ENCODE measurements around the gene MDFI.

MDFI gene

GRCh38 chr6:41648921-41649320, 10.7 kb downstream of the MDFI start:
- Histone ChIP-seq H3K9me3 (no peaks in the 10 kb centered on the region), H3K36me3 (no peaks in the 10 kb centered on the region), H3K4me3 (ENCODE audit: low read depth in 1 of 2, low read length in 1 of 2) (no peak overlapping the region), H3K4me1 (ENCODE audit: control insufficient read depth in 1 of 2, insufficient read depth in 1 of 2, low read depth in 1 of 2, low read length in 1 of 2) (no peaks in the 10 kb centered on the region), H3K27ac (no peak overlapping the region), H3K27me3 (no peaks in the 10 kb centered on the region)
- TF ChIP-seq CTCF (IDR thresholded peaks at IDR 0.05), result no peak

- Histone ChIP-seq H3K36me3 (no peaks in the 10 kb centered on the region), H3K4me1 (ENCODE audit: control insufficient read depth in 1 of 2, insufficient read depth in 1 of 2, low read depth in 1 of 2, low read length in 1 of 2) (no peaks in the 10 kb centered on the region)
Observed at GRCh38 chr6:41649596-41649995, 11.3 kb downstream of the MDFI start.

GRCh38 chr6:41650120-41650519, 11.9 kb downstream of the MDFI start:
- Histone ChIP-seq H3K27ac (no peak overlapping the region), H3K36me3 (no peaks in the 10 kb centered on the region), H3K9me3 (no peaks in the 10 kb centered on the region), H3K4me1 (ENCODE audit: control insufficient read depth in 1 of 2, insufficient read depth in 1 of 2, low read depth in 1 of 2, low read length in 1 of 2) (no peaks in the 10 kb centered on the region), H3K4me3 (ENCODE audit: low read depth in 1 of 2, low read length in 1 of 2) (no peak overlapping the region), H3K27me3 (no peaks in the 10 kb centered on the region)
- TF ChIP-seq CTCF (IDR thresholded peaks at IDR 0.05), result no peak

More at GRCh38 chr6:41649596-41649995, 11.3 kb downstream of the MDFI start:
- no peak for TF ChIP-seq CTCF (IDR thresholded peaks at IDR 0.05)
- Histone ChIP-seq H3K4me3 (ENCODE audit: low read depth in 1 of 2, low read length in 1 of 2) (no peak overlapping the region), H3K27me3 (no peaks in the 10 kb centered on the region), H3K9me3 (no peaks in the 10 kb centered on the region), H3K27ac (no peak overlapping the region)

GRCh38 chr6:41651246-41651961, 13.1 kb downstream of the MDFI start:
- H3K4me1 ChIP-seq (ENCODE audit: control insufficient read depth in 1 of 2, insufficient read depth in 1 of 2, low read depth in 1 of 2, low read length in 1 of 2), result peaks cover 0 to 4% of the 10 kb centered on the region in 2 experiments
- no peaks in the 10 kb centered on the region for H3K36me3 ChIP-seq
- H3K27me3 ChIP-seq, result no peaks in the 10 kb centered on the region
- no peaks in the 10 kb centered on the region for H3K9me3 ChIP-seq
- no peak overlapping the region for H3K27ac ChIP-seq
- no peak overlapping the region for H3K4me3 ChIP-seq (ENCODE audit: low read depth in 1 of 2, low read length in 1 of 2)
- no peak for TF ChIP-seq CTCF (IDR thresholded peaks at IDR 0.05)

- Histone ChIP-seq H3K36me3 (no peaks in the 10 kb centered on the region), H3K27ac (no peak overlapping the region), H3K27me3 (no peaks in the 10 kb centered on the region), H3K4me3 (ENCODE audit: low read depth in 1 of 2, low read length in 1 of 2) (no peak overlapping the region), H3K9me3 (no peaks in the 10 kb centered on the region), H3K4me1 (ENCODE audit: control insufficient read depth in 1 of 2, insufficient read depth in 1 of 2, low read depth in 1 of 2, low read length in 1 of 2) (peaks cover 0 to 4% of the 10 kb centered on the region in 2 experiments)
- no peak for TF ChIP-seq CTCF (IDR thresholded peaks at IDR 0.05)
Observed at GRCh38 chr6:41651962-41652657, 13.8 kb downstream of the MDFI start.
